Right hindlimb (tissue), 1 donor: Measurements from ENCODE around the gene BICDL2.

Experiments used
- DNase-seq: peaks from one replicate; pipeline ENCODE4 v3.0.0-alpha.2; 2018

The BICDL2 gene

GRCh38 chr16:2980227-2981176 lies 56.2 kb downstream of the BICDL2 start, which contains the start of gene PKMYT1:
TSS of gene PKMYT1 (minus strand) at chr16:2980446. CDS start at chr16:2979657, 789 bp downstream.
- DNase-seq, result peak; percentile 95

GRCh38 chr16:2979669-2980226 lies 57.0 kb downstream of the BICDL2 start:
- DNase-seq, result peak; percentile 56
